ENCODE data around the gene NR4A2.

Gene NR4A2

GRCh38 chr2:156332534-156333273 is at the start of gene NR4A2:
Gene NR4A2, minus strand, starts transcription at chr2:156332721. Its CDS starts 2,535 bp downstream, at chr2:156330186.
- peak; percentile 57 to 77 for DNase-seq (ENCODE audit: low read depth in 2 of 2)

GRCh38 chr2:156380117-156380645 is 47.7 kb upstream of the NR4A2 start:
- no peak for DNase-seq (ENCODE audit: low read depth in 2 of 2)

- no peak for DNase-seq (ENCODE audit: low read depth in 2 of 2)
These were observed 47.2 kb upstream of the NR4A2 start for GRCh38 chr2:156379714-156380113.

GRCh38 chr2:156379071-156379470 is 46.5 kb upstream of the NR4A2 start:
- DNase-seq (ENCODE audit: low read depth in 2 of 2), result no peak

GRCh38 chr2:156366753-156367152 is 34.2 kb upstream of the NR4A2 start:
- no peak for DNase-seq (ENCODE audit: low read depth in 2 of 2)

- DNase-seq (ENCODE audit: low read depth in 2 of 2), result no peak
These were observed 30.6 kb upstream of the NR4A2 start for GRCh38 chr2:156363141-156363540.

- DNase-seq (ENCODE audit: low read depth in 2 of 2), result no peak
These were observed 23.7 kb upstream of the NR4A2 start for GRCh38 chr2:156356014-156356754.

- no peak for DNase-seq (ENCODE audit: low read depth in 2 of 2)
These were observed 20.4 kb upstream of the NR4A2 start for GRCh38 chr2:156352911-156353310.

GRCh38 chr2:156350374-156351142 is 18.0 kb upstream of the NR4A2 start:
- no peak for DNase-seq (ENCODE audit: low read depth in 2 of 2)

- DNase-seq (ENCODE audit: low read depth in 2 of 2), result no peak
These were observed 17.1 kb upstream of the NR4A2 start for GRCh38 chr2:156349605-156350004.

GRCh38 chr2:156349161-156349560 is 16.6 kb upstream of the NR4A2 start:
- no peak for DNase-seq (ENCODE audit: low read depth in 2 of 2)

- DNase-seq (ENCODE audit: low read depth in 2 of 2), result no peak
These were observed 14.9 kb upstream of the NR4A2 start for GRCh38 chr2:156347431-156347830.

- DNase-seq (ENCODE audit: low read depth in 2 of 2), result no peak
These were observed 14.2 kb upstream of the NR4A2 start for GRCh38 chr2:156346731-156347130.

GRCh38 chr2:156345582-156345981 is 13.1 kb upstream of the NR4A2 start:
- DNase-seq (ENCODE audit: low read depth in 2 of 2), result no peak

GRCh38 chr2:156343940-156344301 is 11.4 kb upstream of the NR4A2 start:
- no peak for DNase-seq (ENCODE audit: low read depth in 2 of 2)

GRCh38 chr2:156343096-156343939 is 10.8 kb upstream of the NR4A2 start:
- DNase-seq (ENCODE audit: low read depth in 2 of 2), result no peak

GRCh38 chr2:156342254-156343095 is 10.0 kb upstream of the NR4A2 start:
- peak; percentile 63 to 81 for DNase-seq (ENCODE audit: low read depth in 2 of 2)

- DNase-seq (ENCODE audit: low read depth in 2 of 2), result peak; percentile 73 to 76
These were observed 9.1 kb upstream of the NR4A2 start for GRCh38 chr2:156341452-156342253.

- DNase-seq (ENCODE audit: low read depth in 2 of 2), result no peak
These were observed 8.4 kb upstream of the NR4A2 start for GRCh38 chr2:156340804-156341451.

All from stimulated activated CD4-positive, alpha-beta T cell treated with anti-CD3 and anti-CD28 coated beads, Interleukin-1b, Interleukin-23, amount 100 ng/mL, for 1 hour (primary cell).